OCI-LY7 (cell line): ENCODE measurements around the gene TM6SF1. TPM values are rescaled to one million over a fixed set of nuclear protein-coding genes. Genes with fewer than 3 reads are reported as not detected.

ENCODE experiments used
- BruUV-seq: library from RNA; stranded (reverse); fragments of 400-500 nt; replicated peaks from 2 replicates; lab custom pipeline; 2021; lab: Mats Ljungman, UMichigan
- CTCF ChIA-PET: fragments of 300-600 bp; sonication (Branson Sonifier 250); formaldehyde crosslinking; loops from one replicate; lab custom pipeline; 2022; ENCODE audit warnings: antibody characterized with exemption; ENCODE audit not compliant: unreplicated experiment; lab: Charles Lee
- POLR2A ChIA-PET: fragments of 300-600 bp; sonication (Branson Sonifier 250); formaldehyde crosslinking; loops from one replicate; lab custom pipeline; 2022; ENCODE audit warnings: antibody characterized with exemption; lab: Charles Lee
- DNase-seq: peaks from one replicate; pipeline ENCODE4 v3.0.0-alpha.2; 2015; ENCODE audit warnings: low spot score
- H2AFZ ChIP-seq: fragments of 200-600 bp; sonication (generic), shearing (Covaris generic); 2 replicates; pipeline ENCODE4 v1.6.1; 2014; ENCODE audit warnings: mild to moderate bottlenecking, antibody characterized with exemption, low read length, moderate library complexity
- H3K27ac ChIP-seq: fragments of 200-600 bp; sonication (generic); 2 replicates; pipeline ENCODE4 v1.5.1; 2014; ENCODE audit warnings: mixed run types, low read depth, mild to moderate bottlenecking, moderate library complexity, low read length, inconsistent platforms; ENCODE audit not compliant: poor library complexity, severe bottlenecking
- H3K36me3 ChIP-seq: fragments of 200-600 bp; sonication (generic); 2 replicates; pipeline ENCODE4 v1.6.1; 2014; ENCODE audit warnings: mild to moderate bottlenecking, antibody characterized with exemption, low read length, moderate library complexity, mixed read lengths; ENCODE audit not compliant: insufficient read depth
- H3K4me1 ChIP-seq: fragments of 200-600 bp; sonication (generic); 2 replicates; pipeline ENCODE4 v1.5.1; 2014; ENCODE audit warnings: mild to moderate bottlenecking, low read length; ENCODE audit not compliant: insufficient read depth, poor library complexity, severe bottlenecking
- H3K4me2 ChIP-seq: fragments of 200-600 bp; sonication (generic); 2 replicates; pipeline ENCODE4 v1.6.1; 2014; ENCODE audit warnings: mild to moderate bottlenecking, low read length
- H3K4me3 ChIP-seq: fragments of 200-600 bp; sonication (generic); 2 replicates; pipeline ENCODE4 v1.5.1; 2014; ENCODE audit warnings: mild to moderate bottlenecking, low read depth, low read length; ENCODE audit not compliant: poor library complexity, severe bottlenecking
- H3K79me2 ChIP-seq: fragments of 200-600 bp; sonication (generic); 2 replicates; pipeline ENCODE4 v1.6.1; 2016; ENCODE audit warnings: low read depth, mild to moderate bottlenecking, low read length, moderate library complexity, mixed read lengths; ENCODE audit not compliant: insufficient read depth
- H3K9me2 ChIP-seq: fragments of 200-600 bp; sonication (generic); 2 replicates; pipeline ENCODE4 v1.6.1; 2016; ENCODE audit warnings: mild to moderate bottlenecking, low read length, mixed read lengths; ENCODE audit not compliant: insufficient read depth
- H3K9me3 ChIP-seq: fragments of 200-600 bp; sonication (generic); 2 replicates; pipeline ENCODE4 v1.6.1; 2014; ENCODE audit warnings: mild to moderate bottlenecking, mixed run types, low read length, mixed read lengths
- H4K20me1 ChIP-seq: fragments of 200-600 bp; sonication (generic); 2 replicates; pipeline ENCODE4 v1.6.1; 2014; ENCODE audit warnings: mild to moderate bottlenecking, antibody characterized with exemption, low read length, moderate library complexity, mixed read lengths; ENCODE audit not compliant: insufficient read depth
- EZH2phosphoT487 ChIP-seq: fragments of 200-600 bp; sonication (generic); IDR thresholded peaks from 2 replicates; pipeline ENCODE4 v1.6.1; 2018; ENCODE audit warnings: low read depth, borderline replicate concordance, mild to moderate bottlenecking, mixed run types, antibody characterized with exemption, low read length, moderate library complexity, mixed read lengths
- intact Hi-C: fragments of 100-400 bp; cut with micrococcal nuclease; formaldehyde crosslinking; loops from one replicate; pipeline ENCODE4 v1.10.0; 2022; ENCODE audit not compliant: unreplicated experiment
- microRNA-seq: library from miRNA; unstranded; fragments of <30 nt; microRNA quantifications from one replicate; pipeline ENCODE4 v1.2.0, GENCODE V29; 2022; ENCODE audit warnings: borderline replicate concordance
- small RNA-seq: library from RNA; depleted of rRNA; stranded (forward); fragments of <200 nt; gene quantifications from one replicate; pipeline ENCODE3, GENCODE V24; 2014
- total RNA-seq, 2 experiments: library from RNA; depleted of rRNA in 1 of 2; stranded (reverse); fragments of >200 nt in 1 of 2; shearing (Covaris generic) in 1 of 2; gene quantifications; 2 replicates each; pipeline ENCODE4 v1.2.3, GENCODE V29; 2014 to 2022
- TF ChIP-seq, protein P1 (sequence below): fragments of 200-600 bp; sonication (generic); conservative IDR thresholded peaks from 2 replicates; pipeline ENCODE4 v1.5.1; 2014; ENCODE audit warnings: mild to moderate bottlenecking, antibody characterized with exemption, low read length, moderate library complexity, mixed read lengths

Gene TM6SF1
- total RNA-seq, 2 experiments from 2014 or later, result 27.2 to 28.7 TPM

DNA sequence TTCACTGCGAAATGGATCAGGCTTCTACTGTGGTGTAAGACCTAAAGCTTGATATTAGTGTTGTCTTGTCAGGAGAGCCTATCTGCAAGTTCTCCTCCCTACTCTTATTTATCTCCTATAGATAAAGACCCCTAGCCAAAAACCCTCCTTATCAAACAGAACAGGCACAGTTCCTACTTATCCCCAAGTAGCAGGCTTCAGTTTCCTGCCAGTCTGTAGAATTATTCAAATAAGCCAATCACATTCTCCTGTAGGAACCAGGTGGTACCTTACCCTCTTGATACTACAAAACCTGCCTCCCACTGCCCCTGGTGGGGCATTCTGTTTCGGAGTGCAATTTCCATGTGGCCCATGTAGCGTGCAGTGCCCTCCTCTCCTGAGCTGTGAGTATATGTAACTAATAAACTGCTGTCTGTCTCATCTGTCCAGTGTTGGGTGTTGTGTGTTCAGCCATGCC lies 71.5 kb downstream of the TM6SF1 start:
- Histone ChIP-seq H3K9me2 (no peaks in the 10 kb centered on the region), H2AFZ (no peak overlapping the region), H3K4me1 (no peaks in the 10 kb centered on the region), H3K9me3 (no peaks in the 10 kb centered on the region), H4K20me1 (no peaks in the 10 kb centered on the region), H3K36me3 (no peaks in the 10 kb centered on the region), H3K79me2 (no peaks in the 10 kb centered on the region), H3K27ac (no peak overlapping the region), H3K4me2 (no peak overlapping the region), H3K4me3 (no peak overlapping the region)
- ChIA-PET POLR2A (no interaction called here), CTCF (no interaction called here)
- DNase-seq, result no peak
- TF ChIP-seq, protein P1, sequence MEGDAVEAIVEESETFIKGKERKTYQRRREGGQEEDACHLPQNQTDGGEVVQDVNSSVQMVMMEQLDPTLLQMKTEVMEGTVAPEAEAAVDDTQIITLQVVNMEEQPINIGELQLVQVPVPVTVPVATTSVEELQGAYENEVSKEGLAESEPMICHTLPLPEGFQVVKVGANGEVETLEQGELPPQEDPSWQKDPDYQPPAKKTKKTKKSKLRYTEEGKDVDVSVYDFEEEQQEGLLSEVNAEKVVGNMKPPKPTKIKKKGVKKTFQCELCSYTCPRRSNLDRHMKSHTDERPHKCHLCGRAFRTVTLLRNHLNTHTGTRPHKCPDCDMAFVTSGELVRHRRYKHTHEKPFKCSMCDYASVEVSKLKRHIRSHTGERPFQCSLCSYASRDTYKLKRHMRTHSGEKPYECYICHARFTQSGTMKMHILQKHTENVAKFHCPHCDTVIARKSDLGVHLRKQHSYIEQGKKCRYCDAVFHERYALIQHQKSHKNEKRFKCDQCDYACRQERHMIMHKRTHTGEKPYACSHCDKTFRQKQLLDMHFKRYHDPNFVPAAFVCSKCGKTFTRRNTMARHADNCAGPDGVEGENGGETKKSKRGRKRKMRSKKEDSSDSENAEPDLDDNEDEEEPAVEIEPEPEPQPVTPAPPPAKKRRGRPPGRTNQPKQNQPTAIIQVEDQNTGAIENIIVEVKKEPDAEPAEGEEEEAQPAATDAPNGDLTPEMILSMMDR, result no peak
- TF ChIP-seq EZH2phosphoT487, result no peak
- BruUV-seq, result no TSS peak
- intact Hi-C loops, result no loop called here

GRCh38 chr15:83185561-83185960 lies 78.1 kb downstream of the TM6SF1 start:
- H3K9me2 ChIP-seq, result no peaks in the 10 kb centered on the region
- ChIA-PET CTCF (no interaction called here), POLR2A (no interaction called here)
- no peaks in the 10 kb centered on the region for H3K4me1 ChIP-seq
- TF ChIP-seq, protein P1, result no peak
- TF ChIP-seq EZH2phosphoT487, result no peak
- no peak for DNase-seq
- no peaks in the 10 kb centered on the region for H3K9me3 ChIP-seq
- intact Hi-C loops, result no loop called here
- BruUV-seq, result no TSS peak
- H2AFZ ChIP-seq, result no peak overlapping the region
- H3K4me3 ChIP-seq, result no peak overlapping the region
- H3K36me3 ChIP-seq, result no peaks in the 10 kb centered on the region; the same call in 1 of the 2 replicates
- H3K27ac ChIP-seq, result no peak overlapping the region
- H3K79me2 ChIP-seq, result no peaks in the 10 kb centered on the region
- no peaks in the 10 kb centered on the region for H4K20me1 ChIP-seq
- H3K4me2 ChIP-seq, result no peak overlapping the region

Small RNAs within 50 kb of the gene (microRNA-seq; reads per million reads assigned to microRNA genes)
- gene MIR4515, result 8.3 reads per million, percentile 8 among the genes with 10 or more reads in this experiment

Small RNAs within 50 kb of the gene (small RNA-seq; reads per million reads assigned to genes)
- not detected for gene MIR4515

Other genes starting within 250 kb of the TM6SF1 start
- gene HOMER2, start 154.9 kb upstream of the TM6SF1 start, total RNA-seq (2014; rRNA removed; shearing (Covaris generic)), result 3.2 and 5.6 TPM in 2 replicates
- gene HOMER2, start 154.9 kb upstream of the TM6SF1 start, total RNA-seq (2022), result 5.6 and 6.3 TPM in 2 replicates
- gene RAMAC, start 121.4 kb upstream of the TM6SF1 start, total RNA-seq (2014; rRNA removed; shearing (Covaris generic)), result 28.1 and 39.0 TPM in 2 replicates
- 23.4 and 24.0 TPM in 2 replicates for gene RAMAC, start 121.4 kb upstream of the TM6SF1 start, total RNA-seq (2022)
- gene C15orf40, start 96.0 kb upstream of the TM6SF1 start, total RNA-seq (2014; rRNA removed; shearing (Covaris generic)), result 29.9 and 33.8 TPM in 2 replicates
- 37.9 and 45.8 TPM in 2 replicates for gene C15orf40, start 96.0 kb upstream of the TM6SF1 start, total RNA-seq (2022)
- 95.4 and 99.5 TPM in 2 replicates for gene BTBD1, start 40.4 kb upstream of the TM6SF1 start, total RNA-seq (2014; rRNA removed; shearing (Covaris generic))
- 90.2 and 92.6 TPM in 2 replicates for gene BTBD1, start 40.4 kb upstream of the TM6SF1 start, total RNA-seq (2022)
- 29.3 and 57.6 TPM in 2 replicates for gene HDGFL3, start 100.2 kb downstream of the TM6SF1 start, total RNA-seq (2014; rRNA removed; shearing (Covaris generic))
- 74.4 and 84.8 TPM in 2 replicates for gene HDGFL3, start 100.2 kb downstream of the TM6SF1 start, total RNA-seq (2022)
- gene BNC1, start 177.0 kb downstream of the TM6SF1 start, total RNA-seq (2014; rRNA removed; shearing (Covaris generic)), result not detected in 2 replicates
- not detected in 2 replicates for gene BNC1, start 177.0 kb downstream of the TM6SF1 start, total RNA-seq (2022)